K562 (cell line): ENCODE measurements around the gene MLANA. TPM values are rescaled to one million over a fixed set of nuclear protein-coding genes. Genes with fewer than 3 reads are reported as not detected.

Experiments used
- NR2C1 ChIP-seq, 2 experiments: fragments of 450-650 bp; IDR thresholded peaks; 2 replicates each; pipeline ENCODE4 v1.6.1; 2017; ENCODE audit warnings: mild to moderate bottlenecking in 2 of 2, antibody characterized with exemption in 1 of 2, inconsistent platforms in 1 of 2, missing compliant biosample characterization in 1 of 2, missing genetic modification characterization in 1 of 2
- PBX2 ChIP-seq, 2 experiments: IDR thresholded peaks in 1 of 2; conservative IDR thresholded peaks in 1 of 2; 2 replicates each; pipeline ENCODE4 v1.6.1; 2016; ENCODE audit warnings: low read depth in 2 of 2, mild to moderate bottlenecking in 1 of 2, missing compliant biosample characterization in 1 of 2, missing genetic modification characterization in 1 of 2, moderate library complexity in 1 of 2
- RAD21 ChIP-seq, 2 experiments: fragments of 250-450 bp in 1 of 2; fragments of 450-650 bp in 1 of 2; sonication (Bioruptor Pico) in 1 of 2; formaldehyde crosslinking in 1 of 2; IDR thresholded peaks in 1 of 2; conservative IDR thresholded peaks in 1 of 2; 2 replicates each; pipeline versions ENCODE4 v1.4.0 to v1.8.0; 2020 to 2022; ENCODE audit warnings: mild to moderate bottlenecking in 2 of 2, moderate library complexity in 1 of 2
- ZHX1 ChIP-seq: fragments of 150-350 bp; conservative IDR thresholded peaks from 2 replicates; pipeline ENCODE4 v1.6.1; 2014; ENCODE audit warnings: low read length
- ZNF75A ChIP-seq: fragments of 450-650 bp; formaldehyde crosslinking; IDR thresholded peaks from 2 replicates; pipeline ENCODE4 v1.4.0; 2020; ENCODE audit warnings: mild to moderate bottlenecking
- polyA plus RNA-seq, 8 experiments: library from polyadenylated mRNA; depleted of rRNA in 4 of 8; stranded (reverse) in 5 of 8; unstranded in 3 of 8; fragments of >200 nt; fragmentation: Nextera tagmentation in 2 of 8; fragmentation: Illumina TruSeq in 1 of 8; extraction: Ambion mirVana in 2 of 8; extraction: Trizol in 1 of 8; gene quantifications; 2 replicates each; pipeline versions ENCODE4 v1.2.1 to v1.2.3, GENCODE V29; 2011 to 2014; ENCODE audit warnings: inconsistent platforms in 1 of 8, missing spikeins in 1 of 8
- total RNA-seq, 7 experiments: library from RNA; depleted of rRNA in 6 of 7; stranded (reverse); fragments of >200 nt in 6 of 7; fragmentation: Illumina TruSeq in 2 of 7; extraction: Trizol in 2 of 7; gene quantifications; 2 replicates each; pipeline versions ENCODE4 v1.2.1 to v1.2.3, GENCODE V29; 2011 to 2021; ENCODE audit warnings: low replicate concordance in 1 of 7

MLANA gene
- total and polyA plus RNA-seq, 9 of the 15 experiments (the other 6 are each of a cell fraction or from before 2014, with no cell fraction given) = not detected

- TF ChIP-seq ZHX1 (no peak), PBX2 (CRISPR knock-in tag; IDR thresholded peaks at IDR 0.05; ENCODE audit: low read depth) (no peak), PBX2 (tag; conservative IDR thresholded peaks at IDR 0.05; ENCODE audit: low read depth) (no peak), NR2C1 (IDR thresholded peaks at IDR 0.05) (no peak), NR2C1 (tag; IDR thresholded peaks at IDR 0.05) (no peak), ZNF75A (CRISPR knock-in tag) (no peak), RAD21 (CRISPR knock-in tag; conservative IDR thresholded peaks at IDR 0.05 in 1 of 2, IDR thresholded peaks at IDR 0.05 in 1 of 2) (no peak)
These were observed 31.5 kb downstream of the MLANA start (continued) for GRCh38 chr9:5922192-5922591.
